GM10248 (cell line): ENCODE measurements around the gene PRKCH.

ENCODE experiments used
- CTCF ChIA-PET: fragments of 300-600 bp; sonication (Branson Sonifier 250); formaldehyde crosslinking; extraction: SDS; loops from one replicate; lab custom pipeline; 2021; ENCODE audit warnings: antibody characterized with exemption; lab: Yijun Ruan, JAX
- POLR2A ChIA-PET: fragments of 350-650 bp; sonication (Branson Sonifier 250); formaldehyde crosslinking; extraction: SDS; loops from one replicate; lab custom pipeline; 2020; ENCODE audit warnings: antibody characterized with exemption; lab: Yijun Ruan, JAX
- DNase-seq: peaks from one replicate; pipeline ENCODE4 v3.0.0; 2012; ENCODE audit errors: extremely low spot score
- TF ChIP-seq, protein P1 (sequence below): IDR thresholded peaks from 2 replicates; pipeline ENCODE4 v1.5.1; 2012; ENCODE audit warnings: mild to moderate bottlenecking, low read depth; ENCODE audit errors: extremely low read depth, missing control alignments, control extremely low read depth

Gene PRKCH

DNA sequence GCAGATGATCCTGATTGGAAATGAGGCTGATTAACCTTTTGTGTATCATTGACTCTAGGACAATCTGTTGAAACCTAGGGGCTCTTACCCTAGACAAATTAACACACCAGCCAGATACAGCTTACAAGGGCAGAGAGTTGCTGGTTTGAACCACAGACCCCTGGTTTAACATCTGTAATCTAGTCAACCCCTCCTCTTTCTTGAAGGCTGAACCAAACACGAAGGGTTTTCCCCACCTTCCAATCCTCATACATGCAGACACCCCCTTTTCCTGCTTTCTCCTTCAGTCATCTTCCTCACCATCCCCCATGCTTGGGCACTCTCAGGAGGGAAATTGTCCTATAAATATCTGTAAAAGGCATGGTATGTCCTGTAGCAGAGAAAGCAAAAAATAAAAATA is 247.9 kb downstream of the PRKCH start:
- CTCF ChIA-PET: interaction anchor here (1.0 to 3.5 kb wide), 9 partner anchors 8 to 94 kb away, joined by 3 to 17 read pairs (median 5); no protein-coding TSS in a partner anchor
- TF ChIP-seq, protein P1, sequence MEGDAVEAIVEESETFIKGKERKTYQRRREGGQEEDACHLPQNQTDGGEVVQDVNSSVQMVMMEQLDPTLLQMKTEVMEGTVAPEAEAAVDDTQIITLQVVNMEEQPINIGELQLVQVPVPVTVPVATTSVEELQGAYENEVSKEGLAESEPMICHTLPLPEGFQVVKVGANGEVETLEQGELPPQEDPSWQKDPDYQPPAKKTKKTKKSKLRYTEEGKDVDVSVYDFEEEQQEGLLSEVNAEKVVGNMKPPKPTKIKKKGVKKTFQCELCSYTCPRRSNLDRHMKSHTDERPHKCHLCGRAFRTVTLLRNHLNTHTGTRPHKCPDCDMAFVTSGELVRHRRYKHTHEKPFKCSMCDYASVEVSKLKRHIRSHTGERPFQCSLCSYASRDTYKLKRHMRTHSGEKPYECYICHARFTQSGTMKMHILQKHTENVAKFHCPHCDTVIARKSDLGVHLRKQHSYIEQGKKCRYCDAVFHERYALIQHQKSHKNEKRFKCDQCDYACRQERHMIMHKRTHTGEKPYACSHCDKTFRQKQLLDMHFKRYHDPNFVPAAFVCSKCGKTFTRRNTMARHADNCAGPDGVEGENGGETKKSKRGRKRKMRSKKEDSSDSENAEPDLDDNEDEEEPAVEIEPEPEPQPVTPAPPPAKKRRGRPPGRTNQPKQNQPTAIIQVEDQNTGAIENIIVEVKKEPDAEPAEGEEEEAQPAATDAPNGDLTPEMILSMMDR: no peak
- POLR2A ChIA-PET: no interaction called here
- no peak for DNase-seq

DNA sequence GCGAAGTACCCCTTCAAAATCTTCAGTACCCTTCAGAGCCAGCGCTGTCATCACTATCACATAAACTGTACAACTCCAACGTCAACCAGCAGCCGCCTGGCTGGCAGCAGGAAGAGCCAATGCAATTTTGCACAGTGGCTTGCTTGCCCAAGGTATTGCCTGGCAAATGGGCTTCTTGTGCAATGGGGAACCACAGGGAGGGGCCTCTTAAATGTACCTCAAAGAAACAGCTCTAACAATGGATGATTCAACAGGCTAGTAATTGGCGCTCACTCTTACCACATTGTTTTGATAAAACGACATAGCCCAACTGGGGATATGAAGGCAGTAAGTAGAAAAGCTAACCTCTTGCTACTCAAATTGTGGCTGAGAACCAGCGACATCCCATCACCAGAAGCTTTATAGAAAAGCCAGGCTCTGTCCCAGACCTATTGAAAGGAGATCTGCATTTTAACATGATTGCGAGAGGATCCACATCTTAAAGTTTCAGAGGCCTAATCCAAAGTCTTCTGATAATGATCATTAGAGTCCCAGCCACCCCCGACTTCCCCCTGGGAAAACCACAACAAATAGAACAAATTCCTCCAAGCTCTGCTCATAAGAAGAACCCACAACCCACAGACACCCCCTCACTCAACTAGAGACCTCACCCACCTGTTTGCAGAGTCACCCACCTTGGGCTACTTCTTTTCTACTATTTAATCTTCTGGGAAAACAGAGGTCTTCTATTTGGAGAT is 248.6 kb downstream of the PRKCH start:
- DNase-seq: no peak
- TF ChIP-seq, protein P1: no peak
- CTCF ChIA-PET: interaction anchor here (0.8 to 3.5 kb wide), 8 partner anchors 10 to 24 kb away, joined by 3 to 17 read pairs (median 4); no protein-coding TSS in a partner anchor
- POLR2A ChIA-PET: no interaction called here

DNA sequence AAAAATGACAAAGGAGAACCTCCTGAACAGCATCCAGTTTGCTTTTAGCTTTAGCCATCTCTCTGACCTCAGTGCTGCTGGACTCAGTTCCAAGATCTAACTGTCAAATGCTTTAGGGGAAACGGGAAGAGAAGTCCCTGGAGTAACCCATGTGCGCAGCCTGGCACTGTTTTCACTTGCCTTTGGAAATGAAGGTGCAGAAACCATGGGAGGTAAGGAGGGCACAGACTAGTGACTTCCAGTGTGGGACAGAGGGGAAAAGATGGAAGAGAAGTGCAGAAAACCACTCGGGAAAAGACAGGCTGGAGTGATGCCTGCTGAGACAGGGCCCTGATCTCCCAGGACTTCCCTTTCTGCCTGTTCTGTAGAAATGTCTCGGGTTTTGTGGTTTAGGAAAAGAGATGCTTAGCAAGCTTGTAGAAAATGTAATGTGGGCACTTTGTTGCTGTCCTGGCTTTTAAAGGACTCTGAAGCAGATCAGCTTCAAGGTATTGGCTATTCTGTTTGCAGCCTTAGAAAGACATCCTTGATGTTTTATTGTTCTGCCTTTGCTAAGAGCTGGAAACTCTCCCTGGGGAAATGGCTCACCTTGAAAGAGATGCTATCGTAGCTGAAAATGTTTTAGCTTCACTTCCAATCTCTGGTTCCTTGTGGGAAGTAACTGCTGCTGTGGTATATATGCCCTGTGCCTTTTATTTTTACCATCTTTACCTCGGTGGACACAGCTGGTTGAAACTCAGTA is 249.3 kb downstream of the PRKCH start:
- ChIA-PET POLR2A (no interaction called here), CTCF (interaction anchor here (0.8 to 3.5 kb wide), 7 partner anchors 11 to 23 kb away, joined by 3 to 17 read pairs (median 5); no protein-coding TSS in a partner anchor)
- no peak for DNase-seq
- TF ChIP-seq, protein P1: no peak

DNA sequence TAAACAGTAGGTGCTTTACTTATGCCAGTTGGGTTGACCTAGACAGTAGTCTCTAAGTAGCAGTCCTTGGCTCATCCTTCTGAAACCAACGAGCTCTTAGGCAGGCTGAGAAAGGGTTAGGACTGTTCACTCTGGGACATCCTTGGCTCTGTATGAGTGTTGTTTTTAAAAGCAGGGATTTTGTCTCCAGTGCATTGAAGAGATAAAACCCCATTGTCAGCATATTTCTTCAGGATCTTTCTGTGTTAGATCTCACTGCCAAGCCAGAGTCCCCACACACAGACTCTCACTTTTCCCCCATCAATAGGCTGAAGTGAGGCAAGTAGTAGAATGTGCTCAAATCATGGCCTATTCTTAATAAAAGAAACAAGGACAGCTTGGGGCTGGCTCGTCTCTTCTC is 250.5 kb downstream of the PRKCH start:
- TF ChIP-seq, protein P1: no peak
- ChIA-PET CTCF (interaction anchor here (1.2 to 2.4 kb wide), 2 partner anchors 15 to 27 kb away, joined by 3 to 7 read pairs; no protein-coding TSS in a partner anchor), POLR2A (no interaction called here)
- DNase-seq: no peak

DNA sequence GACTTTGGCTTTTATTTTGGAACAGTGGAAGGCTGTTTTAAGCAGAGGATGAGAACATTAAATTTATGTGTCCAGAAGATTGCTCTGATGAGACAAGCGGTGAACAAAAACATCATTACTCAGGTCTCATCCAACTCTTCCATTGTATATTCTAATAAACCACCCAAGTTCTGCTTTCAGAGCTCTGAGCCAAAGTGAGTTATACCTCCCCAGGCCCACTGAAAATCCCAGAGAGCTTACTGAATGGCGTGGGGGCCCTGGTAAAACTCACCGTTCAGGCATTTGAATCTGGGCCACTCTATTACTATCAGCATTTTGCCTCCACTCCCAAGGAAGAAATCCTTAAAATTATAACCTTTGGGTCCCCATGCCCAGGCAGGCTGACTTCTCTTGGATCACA is 251.9 kb downstream of the PRKCH start:
- CTCF ChIA-PET: interaction anchor here (0.7 to 1.8 kb wide), 2 partner anchors 16 to 264 kb away, joined by 3 to 4 read pairs; no protein-coding TSS in a partner anchor

More for the DNA sequence above, 251.9 kb downstream of the PRKCH start:
- POLR2A ChIA-PET: no interaction called here
- no peak for DNase-seq
- TF ChIP-seq, protein P1: no peak
